Left lung (tissue), 10 donors: Measurements from ENCODE around the gene CPNE8. TPM values are rescaled to one million over a fixed set of nuclear protein-coding genes. Genes with fewer than 3 reads are reported as not detected.

Experiments
- ATAC-seq: fragments of 200-7000 bp; cut with Tn5 transposase; one replicate; pipeline ENCODE4 v1.9.1; 2020; ENCODE audit warnings: moderate library complexity
- DNase-seq, 4 donors: peaks; one replicate each; pipeline ENCODE4 v3.0.0-alpha.2; 2013 to 2020
- H3K27ac ChIP-seq, 2 donors: fragments of 200-600 bp; sonication (generic) in 1 of 2; one replicate each; pipeline versions ENCODE4 v1.5.0 to v1.8.0; 2020 to 2021
- H3K27me3 ChIP-seq, 2 donors: fragments of 200-600 bp; sonication (generic) in 1 of 2; one replicate each; pipeline versions ENCODE4 v1.5.0 to v1.8.0; 2020 to 2021
- H3K36me3 ChIP-seq, 2 donors: fragments of 200-600 bp; sonication (generic) in 1 of 2; one replicate each; pipeline versions ENCODE4 v1.5.0 to v1.8.0; 2020 to 2021
- H3K4me1 ChIP-seq, 2 donors: fragments of 200-600 bp; one replicate each; pipeline ENCODE4 v1.8.0; 2021
- H3K4me3 ChIP-seq, 2 donors: fragments of 200-600 bp; sonication (generic) in 1 of 2; one replicate each; pipeline versions ENCODE4 v1.5.0 to v1.8.0; 2020 to 2021; ENCODE audit warnings: mild to moderate bottlenecking in 1 of 2
- H3K9me3 ChIP-seq, 2 donors: fragments of 200-600 bp; sonication (generic) in 1 of 2; one replicate each; pipeline versions ENCODE4 v1.5.0 to v1.8.0; 2020 to 2021
- CTCF ChIP-seq, 2 donors: fragments of 200-600 bp; sonication (generic) in 1 of 2; IDR thresholded peaks; one replicate each; pipeline versions ENCODE4 v1.5.0 to v1.8.0; 2021; ENCODE audit warnings: antibody characterized with exemption in 2 of 2
- intact Hi-C, 2 donors: fragments of 100-400 bp; cut with DNase I; formaldehyde crosslinking; loops; one replicate each; pipeline versions ENCODE4 v1.11.2 to v1.14.2; 2022
- polyA plus RNA-seq, 6 donors: library from polyadenylated mRNA; unstranded; fragments of 120-200 nt; gene quantifications; one replicate each; pipeline ENCODE4 v1.2.1, GENCODE V29; 2013; ENCODE audit not compliant: insufficient read length in 6 of 6
- total RNA-seq, 2 donors: library from RNA; stranded (reverse); fragmentation: NEBNext Ultra II Directional; extraction: Animal tissue kit (Norgen Biotek cat#: 25700); gene quantifications; one replicate each; pipeline ENCODE4 v1.2.1, GENCODE V29; 2021
- donor health status: DM: no; HTN: yes; CAD: no.
- donor health status: DM: no; HTN: no; CAD: no.

Gene CPNE8
- total and polyA plus RNA-seq, 8 donors = 6.4 to 25.8 (median 9.3) TPM

- no peak for ATAC-seq
- Histone ChIP-seq H3K36me3 (no peaks in the 10 kb centered on the region), H3K9me3 (peaks cover 0 to 48% of the 10 kb centered on the region in 2 donors), H3K4me1 (no peaks in the 10 kb centered on the region), H3K27ac (no peak overlapping the region), H3K27me3 (no peaks in the 10 kb centered on the region), H3K4me3 (no peak overlapping the region)
- TF ChIP-seq CTCF (IDR thresholded peaks at IDR 0.05) = no peak
- no peak for DNase-seq
- intact Hi-C loops = no loop called here
Measured at GRCh38 chr12:38788106-38788505, 117.3 kb downstream of the CPNE8 start.

- Histone ChIP-seq H3K27ac (no peak overlapping the region), H3K4me3 (no peak overlapping the region), H3K4me1 (no peaks in the 10 kb centered on the region), H3K36me3 (no peaks in the 10 kb centered on the region), H3K27me3 (no peaks in the 10 kb centered on the region), H3K9me3 (peaks cover 0 to 45% of the 10 kb centered on the region in 2 donors)
- no peak for TF ChIP-seq CTCF (IDR thresholded peaks at IDR 0.05)
- ATAC-seq = no peak
- intact Hi-C loops = no loop called here
- DNase-seq = no peak
Measured at GRCh38 chr12:38785381-38785780, 120.0 kb downstream of the CPNE8 start.

GRCh38 chr12:38783304-38783703 is 122.1 kb downstream of the CPNE8 start:
- Histone ChIP-seq H3K4me3 (no peak overlapping the region), H3K27ac (no peak overlapping the region), H3K36me3 (no peaks in the 10 kb centered on the region), H3K4me1 (no peaks in the 10 kb centered on the region), H3K9me3 (peaks cover 0 to 34% of the 10 kb centered on the region in 2 donors), H3K27me3 (no peaks in the 10 kb centered on the region)
- no peak for TF ChIP-seq CTCF (IDR thresholded peaks at IDR 0.05)
- DNase-seq (no peak), ATAC-seq (no peak)
- intact Hi-C loops = no loop called here

- no peak for TF ChIP-seq CTCF (IDR thresholded peaks at IDR 0.05)
- intact Hi-C loops = no loop called here
- Histone ChIP-seq H3K27me3 (no peaks in the 10 kb centered on the region), H3K9me3 (peaks cover 0 to 25% of the 10 kb centered on the region in 2 donors), H3K27ac (no peak overlapping the region), H3K4me1 (no peaks in the 10 kb centered on the region), H3K36me3 (no peaks in the 10 kb centered on the region), H3K4me3 (no peak overlapping the region)
- no peak for ATAC-seq
- DNase-seq = no peak
Measured at GRCh38 chr12:38782359-38782758, 123.0 kb downstream of the CPNE8 start.

- H3K27ac ChIP-seq = no peak overlapping the region
- no peaks in the 10 kb centered on the region for H3K36me3 ChIP-seq
- no peaks in the 10 kb centered on the region for H3K27me3 ChIP-seq
- no peak overlapping the region for H3K4me3 ChIP-seq
- DNase-seq (no peak), ATAC-seq (no peak)
- intact Hi-C loops = no loop called here
- no peak for TF ChIP-seq CTCF (IDR thresholded peaks at IDR 0.05)
- peaks cover 0 to 6% of the 10 kb centered on the region in 2 donors for H3K4me1 ChIP-seq
- peaks cover 0 to 11% of the 10 kb centered on the region in 2 donors for H3K9me3 ChIP-seq
Measured at GRCh38 chr12:38776647-38777046, 128.7 kb downstream of the CPNE8 start.
